Endothelial cell of hepatic sinusoid (primary cell): Measurements from ENCODE around the gene FCN3.
"Not testable (repeated sequence)": the region's sequence is repeated elsewhere in the genome, so short reads cannot be mapped to it uniquely, and the experiment has no call there.

ENCODE experiments used
- in situ Hi-C: cut with HindIII; loops from 2 replicates; pipeline ENCODE4 v1.10.0; 2017; ENCODE audit warnings: low sequenced_read_pairs

Gene FCN3

DNA sequence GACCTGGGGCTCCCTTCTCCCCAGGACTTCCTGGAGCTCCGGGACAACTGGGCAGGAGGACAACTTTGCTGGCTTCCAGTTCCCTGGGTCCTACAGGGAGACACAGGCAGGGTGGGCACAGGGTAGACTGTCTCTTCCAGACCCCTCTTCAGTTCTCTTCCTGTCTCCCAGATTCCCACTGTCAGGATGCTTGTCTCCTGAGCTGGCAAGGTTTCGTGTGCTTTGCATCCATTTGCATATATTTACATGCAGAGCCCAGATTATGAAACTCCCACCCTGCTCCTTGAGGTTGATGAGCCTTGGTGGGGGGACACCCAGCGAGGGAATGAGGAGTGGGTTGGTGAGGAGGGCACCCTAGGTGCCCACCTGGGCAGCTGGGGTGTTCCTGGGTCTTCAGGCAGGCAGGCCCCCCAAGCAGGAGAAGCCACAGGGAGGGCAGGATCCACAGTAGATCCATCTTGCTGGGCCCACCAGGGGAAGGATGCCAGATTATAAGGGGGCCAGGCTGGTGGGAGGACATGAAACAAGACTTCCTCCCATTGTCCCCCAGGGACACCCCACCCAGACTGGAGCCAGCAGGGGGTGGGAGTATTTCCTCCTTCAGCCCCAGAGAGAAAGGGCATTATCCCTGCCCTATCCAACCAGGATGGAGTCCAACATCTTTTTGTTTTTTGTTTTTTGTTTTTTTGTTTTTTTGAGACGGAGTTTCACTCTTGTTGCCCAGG, at the start of gene FCN3:
Gene FCN3 (minus strand): TSS at position 463 of the 725 bp plus-strand sequence. CDS start 6 bp downstream, at position 457.
- in situ Hi-C loops, result no loop called here

DNA sequence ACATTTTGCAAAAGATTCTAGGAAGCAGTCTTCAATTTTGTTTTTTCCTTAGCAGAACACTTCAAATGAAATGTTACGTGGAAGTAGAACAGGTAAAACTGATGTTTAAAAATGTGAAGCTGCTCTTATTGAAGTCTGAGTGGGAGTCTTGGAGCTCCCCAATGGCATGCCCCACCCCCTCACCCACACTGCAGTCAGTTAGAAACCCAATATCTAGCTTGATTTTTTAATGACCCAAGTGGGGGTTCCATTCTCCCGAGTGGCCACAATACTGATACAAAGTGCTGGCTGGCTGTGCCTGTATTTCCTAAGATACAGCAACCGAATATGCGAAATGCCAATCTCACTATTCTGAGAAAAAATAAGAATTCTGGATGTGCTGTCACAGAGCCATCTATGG, 49.1 kb upstream of the FCN3 start:
- in situ Hi-C loops, result no loop called here

DNA sequence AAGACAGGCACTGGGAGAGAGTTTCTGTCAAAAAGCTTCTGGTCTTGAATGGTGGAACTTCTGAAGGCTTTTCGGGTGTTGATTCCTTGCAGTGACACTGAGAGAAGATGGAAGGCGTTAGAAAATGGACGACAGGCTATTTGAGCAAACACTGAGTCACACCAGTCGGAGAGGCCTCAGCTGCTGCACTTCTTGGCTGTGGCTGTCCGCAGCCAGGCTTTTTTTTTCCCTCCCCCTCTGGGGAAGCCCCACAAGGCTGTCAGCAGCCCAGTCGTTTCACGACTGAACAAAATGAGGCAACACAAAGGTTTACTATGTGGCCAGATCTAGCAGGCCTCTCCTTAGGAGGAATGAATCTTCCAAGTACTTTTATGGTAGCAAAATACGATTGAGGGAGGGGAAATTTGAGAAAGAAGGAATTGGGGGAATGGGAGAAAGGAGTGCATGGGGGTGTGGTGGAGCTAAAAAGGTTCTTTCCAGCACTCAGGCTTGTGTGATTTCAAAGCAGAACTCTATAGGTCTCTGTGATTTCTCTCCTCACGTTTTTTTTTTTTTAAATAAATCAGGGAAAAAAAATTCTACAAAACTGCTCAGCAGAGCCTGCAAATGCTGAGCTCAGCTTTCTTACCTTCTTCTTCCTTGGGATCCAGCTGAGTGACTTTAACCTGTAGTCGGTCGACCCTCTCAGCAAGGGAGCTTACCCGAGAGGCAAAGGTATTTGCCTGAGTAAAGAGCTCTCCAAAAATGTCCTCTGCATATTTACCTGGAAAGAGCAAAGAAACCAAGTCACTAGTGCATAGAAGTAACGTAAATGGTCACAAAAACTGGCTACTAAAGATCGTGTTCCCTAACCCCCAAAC, 43.9 kb upstream of the FCN3 start:
- in situ Hi-C loops, result loop anchor here (5.0 kb wide), 1 partner anchor 64 kb away; no protein-coding TSS in a partner anchor

DNA sequence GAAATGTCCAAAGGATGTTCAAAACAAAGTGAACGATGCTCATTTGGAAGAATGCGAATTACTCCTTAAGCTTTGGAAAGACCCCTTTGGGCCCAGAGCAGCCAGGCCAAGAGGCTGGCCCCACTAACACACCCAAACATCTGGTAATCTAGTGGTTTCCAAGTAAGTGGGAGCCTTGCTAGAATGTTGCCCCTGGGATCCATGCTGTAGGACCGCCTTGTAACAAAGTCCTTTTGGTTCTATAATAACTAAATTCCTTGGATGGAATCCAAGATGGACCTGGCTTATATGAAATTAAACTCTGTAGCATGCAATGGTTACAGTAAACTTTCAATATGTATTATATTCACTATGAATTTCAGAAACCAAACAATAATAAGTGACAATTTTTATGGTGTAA, 43.1 kb upstream of the FCN3 start:
- in situ Hi-C loops, result loop anchor here (5.0 kb wide), 1 partner anchor 65 kb away; no protein-coding TSS in a partner anchor

DNA sequence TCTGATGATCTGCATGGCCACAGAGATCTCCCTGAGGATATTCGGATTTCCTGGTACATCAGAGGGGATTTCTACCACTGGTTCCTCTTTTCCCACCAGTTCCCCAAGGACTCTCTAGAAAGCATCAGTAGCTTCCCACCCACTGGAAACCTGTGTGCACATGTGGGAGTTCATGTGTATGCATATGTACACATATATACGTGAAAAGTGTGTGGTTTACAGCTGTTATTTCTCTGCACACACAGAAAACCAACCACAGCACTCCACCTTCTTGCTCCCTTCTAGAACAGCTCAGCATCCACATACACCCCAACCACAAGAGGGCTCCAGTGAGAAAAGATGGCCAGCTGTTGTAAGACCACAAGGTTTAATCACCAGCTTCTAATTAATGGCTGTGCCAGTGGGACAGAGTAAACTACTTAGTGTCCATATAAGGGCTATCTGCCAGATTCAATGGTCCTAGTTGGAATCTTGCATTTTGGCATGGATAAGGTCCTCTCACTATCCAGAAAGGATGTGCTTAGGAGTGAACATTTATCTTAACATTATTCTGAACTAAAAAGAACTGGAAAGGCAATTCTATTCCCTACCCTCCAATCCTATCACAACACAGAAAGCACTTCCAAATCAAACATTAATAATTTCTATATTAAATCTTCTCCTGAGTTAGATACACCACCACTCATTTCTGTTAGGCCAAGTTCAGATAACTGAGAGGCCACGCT, 41.9 kb upstream of the FCN3 start:
- in situ Hi-C loops, result loop anchor here (5.0 kb wide), 1 partner anchor 66 kb away; no protein-coding TSS in a partner anchor

DNA sequence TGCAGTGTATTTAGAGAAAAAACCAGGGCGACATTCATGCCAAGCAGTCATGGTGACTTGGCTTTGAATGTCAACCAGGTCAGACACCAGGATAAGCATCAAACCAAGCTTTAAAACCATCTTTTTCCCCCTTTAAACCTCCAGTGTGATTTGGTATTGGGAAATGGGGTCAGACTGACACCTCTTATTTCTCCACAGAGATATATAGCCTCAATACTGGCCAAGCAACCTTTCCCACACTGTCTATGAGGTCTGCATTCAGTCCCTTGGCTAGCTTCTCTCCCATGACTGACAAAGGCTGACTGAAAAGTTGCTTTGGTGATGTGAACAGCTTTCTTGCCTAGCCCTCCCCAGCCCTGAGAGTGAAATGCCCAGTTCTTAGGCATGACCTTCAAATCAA, 39.5 kb upstream of the FCN3 start:
- in situ Hi-C loops, result no loop called here

DNA sequence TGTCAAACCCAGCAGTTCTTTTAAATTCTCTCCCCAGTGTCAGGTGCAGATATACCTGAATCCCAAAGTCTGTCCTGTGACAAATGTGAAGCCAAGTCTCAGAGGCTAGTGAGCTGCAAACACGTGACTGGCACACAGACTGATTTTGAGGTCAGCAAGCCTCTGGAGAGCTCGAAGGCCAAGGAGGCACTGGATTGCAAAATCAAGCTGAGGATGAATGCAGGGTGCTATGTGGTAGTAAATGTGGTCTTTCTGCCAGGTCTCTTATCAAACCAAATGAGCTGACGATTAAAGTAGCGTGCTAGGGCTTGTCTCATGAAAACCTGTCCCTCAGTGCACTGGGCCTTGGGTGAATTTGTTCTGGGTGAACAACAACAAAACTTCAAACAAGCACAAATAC, 38.4 kb upstream of the FCN3 start:
- in situ Hi-C loops, result no loop called here

DNA sequence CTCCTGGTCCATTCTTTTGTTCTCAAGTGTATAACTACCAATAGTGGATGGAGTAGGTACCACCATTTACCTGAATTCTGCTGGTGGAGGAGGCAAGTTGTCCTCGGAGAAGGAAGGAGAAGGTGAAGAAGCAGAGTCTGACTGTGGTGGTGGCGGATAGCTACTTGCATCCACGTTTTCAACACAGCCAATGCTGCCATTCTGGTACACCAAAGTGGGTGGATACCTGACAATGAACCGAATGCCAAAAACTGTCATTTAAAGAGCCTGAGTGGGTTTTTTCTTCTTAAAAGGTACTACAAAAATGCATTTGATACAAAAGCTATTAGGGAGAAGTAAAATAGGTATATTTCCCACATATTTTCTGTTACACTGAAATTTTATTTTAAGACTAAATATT, 37.9 kb upstream of the FCN3 start:
- in situ Hi-C loops, result no loop called here

DNA sequence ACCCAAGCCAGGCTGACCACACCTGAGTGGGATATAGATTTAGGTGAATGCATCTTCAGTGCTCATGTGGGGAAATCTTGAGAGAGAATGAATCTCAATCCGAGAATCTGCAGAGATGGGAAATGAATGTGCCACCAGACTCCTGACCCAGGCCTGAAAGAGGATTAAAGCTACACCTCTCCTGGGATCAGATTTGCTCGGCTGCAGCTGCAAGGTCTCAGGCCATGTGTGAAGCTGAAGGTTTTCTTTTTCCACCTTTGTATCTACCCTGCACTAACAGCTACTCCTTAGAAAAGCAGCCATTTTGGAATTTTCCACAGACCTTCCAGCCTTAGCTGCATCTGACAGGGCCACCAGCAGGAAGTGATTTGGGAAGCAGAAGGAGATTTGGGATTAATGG, 36.1 kb upstream of the FCN3 start:
- in situ Hi-C loops, result no loop called here

DNA sequence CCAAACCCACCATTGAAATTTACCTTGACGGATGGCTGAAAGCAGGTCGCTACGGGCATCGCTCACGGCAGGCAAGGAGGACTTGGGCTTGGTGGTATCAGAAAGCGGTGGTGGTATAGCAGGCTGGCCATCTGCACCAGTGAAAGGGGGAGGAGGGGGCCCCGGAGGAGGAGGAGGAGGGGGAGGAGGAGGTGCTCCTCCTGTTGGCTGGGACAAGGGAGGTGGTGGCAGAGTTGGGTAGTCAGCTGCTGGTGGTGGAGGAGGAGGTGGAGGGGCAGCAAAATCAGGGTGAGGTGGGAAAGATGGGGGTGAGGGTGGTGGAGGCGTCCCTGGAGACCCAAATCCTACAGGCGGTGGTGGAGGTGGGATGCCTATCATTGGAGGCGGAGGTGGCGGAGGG, 35.0 kb upstream of the FCN3 start:
- in situ Hi-C loops, result no loop called here

DNA sequence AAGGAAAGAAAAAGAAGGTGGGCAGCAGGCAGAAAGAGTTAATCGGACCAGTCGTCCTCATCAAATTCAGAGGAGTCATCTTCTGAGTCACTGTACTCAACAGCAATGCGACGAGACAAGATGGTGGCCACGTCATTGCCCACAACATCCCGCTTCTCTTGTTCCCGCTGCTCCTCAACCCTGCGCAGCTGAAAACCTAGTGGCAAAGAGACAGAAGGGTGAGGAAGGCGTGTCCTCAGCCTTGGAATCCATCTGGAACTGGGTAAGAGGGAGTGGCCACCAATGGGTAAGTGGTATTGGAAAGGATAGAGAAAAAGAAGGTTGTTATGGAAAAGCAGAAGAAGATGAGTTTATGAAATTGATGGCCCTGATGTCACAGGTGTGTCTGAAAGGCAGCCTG, 33.5 kb upstream of the FCN3 start:
- in situ Hi-C loops, result no loop called here

DNA sequence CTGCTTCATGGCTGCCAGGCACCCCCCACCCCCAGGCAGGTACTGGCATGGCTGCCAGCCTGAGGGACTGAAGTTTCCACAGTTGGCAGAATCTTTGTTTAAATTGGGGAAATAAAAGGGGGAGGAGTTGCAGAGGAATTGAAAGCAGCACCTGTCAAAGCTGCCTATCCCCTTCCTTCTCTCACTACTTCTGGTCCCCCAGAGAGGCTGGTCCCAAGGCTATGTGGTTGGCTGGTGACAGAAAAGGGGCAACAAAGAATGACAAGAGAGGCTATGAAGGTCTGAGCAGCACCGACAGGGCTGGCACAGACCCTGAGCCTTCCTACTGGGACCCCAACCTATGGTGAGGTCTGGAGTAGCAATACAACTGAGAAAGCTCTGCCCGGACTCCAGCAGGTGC, 32.2 kb upstream of the FCN3 start:
- in situ Hi-C loops, result not testable (repeated sequence)

DNA sequence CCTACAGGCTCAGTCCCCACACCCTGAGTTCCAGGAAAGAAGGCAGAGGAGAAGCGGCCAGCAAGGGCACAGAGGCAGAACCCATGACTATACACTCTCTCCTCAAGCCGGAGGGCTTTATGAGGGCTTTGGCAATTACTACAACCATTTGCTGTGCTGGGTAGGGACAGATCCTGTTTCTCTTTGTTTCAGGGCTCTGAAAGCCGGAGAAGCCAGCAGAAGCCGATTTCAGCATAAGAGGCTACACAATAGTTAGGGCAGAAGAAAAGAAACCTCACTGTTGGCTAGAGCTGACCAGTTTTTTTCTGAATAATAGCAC, 31.7 kb upstream of the FCN3 start:
- in situ Hi-C loops, result no loop called here

DNA sequence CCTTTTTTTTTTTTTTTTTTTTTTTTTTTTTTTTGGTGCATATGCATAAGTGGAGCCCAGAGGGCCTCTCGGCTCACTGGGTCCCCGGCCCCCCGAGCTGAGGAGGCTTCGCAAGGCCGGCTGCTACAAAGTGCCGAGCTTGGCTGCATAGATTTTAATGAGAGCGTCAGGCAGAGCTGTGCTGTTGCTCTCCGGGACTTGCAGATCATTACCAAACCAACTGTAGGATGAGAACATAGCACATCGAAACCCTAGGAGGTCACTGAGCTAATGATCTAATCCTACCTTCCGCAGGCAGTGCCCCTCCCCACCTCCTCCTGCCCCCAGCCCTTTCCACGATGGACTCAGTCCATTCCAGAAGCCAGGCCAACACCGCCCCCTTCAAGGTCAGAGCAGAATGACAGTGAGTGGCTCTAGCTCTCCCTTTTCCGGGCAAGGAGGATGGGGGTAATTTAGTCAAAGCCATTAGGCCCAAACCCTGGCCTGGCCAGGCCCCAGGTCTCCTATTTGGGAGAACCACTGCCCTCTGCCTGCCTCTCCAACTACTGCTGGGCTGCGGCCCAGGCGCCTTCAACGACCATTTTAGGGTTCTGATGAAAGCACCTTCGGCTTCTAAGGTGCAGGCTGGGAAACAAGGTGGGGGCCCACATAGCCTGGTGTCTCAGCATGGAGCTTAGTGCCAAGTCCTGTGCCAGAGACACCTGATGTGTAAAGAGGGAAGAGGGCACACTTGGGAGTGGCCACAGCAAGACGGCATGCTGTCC, 31.2 kb upstream of the FCN3 start:
- in situ Hi-C loops, result not testable (repeated sequence)

DNA sequence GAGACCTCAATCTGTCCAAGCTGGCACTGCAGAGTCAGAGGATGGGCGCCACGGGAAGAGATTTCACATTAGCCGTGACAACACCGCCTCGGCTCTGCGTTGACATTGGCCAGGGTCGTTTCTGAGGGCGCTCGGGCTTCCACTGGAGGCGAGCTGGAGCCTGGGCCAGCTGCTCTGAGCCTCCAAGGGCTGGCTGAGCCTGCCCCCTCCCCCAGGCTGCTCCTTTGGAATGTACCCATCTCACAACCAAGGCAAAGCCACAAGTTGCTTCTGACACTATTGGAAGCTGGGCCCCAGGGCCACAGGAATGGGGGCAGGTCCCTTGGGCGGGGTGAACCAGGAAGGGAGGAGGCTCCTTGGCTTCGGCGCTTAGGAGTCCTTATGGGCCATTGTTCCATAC, 30.4 kb upstream of the FCN3 start:
- in situ Hi-C loops, result no loop called here

DNA sequence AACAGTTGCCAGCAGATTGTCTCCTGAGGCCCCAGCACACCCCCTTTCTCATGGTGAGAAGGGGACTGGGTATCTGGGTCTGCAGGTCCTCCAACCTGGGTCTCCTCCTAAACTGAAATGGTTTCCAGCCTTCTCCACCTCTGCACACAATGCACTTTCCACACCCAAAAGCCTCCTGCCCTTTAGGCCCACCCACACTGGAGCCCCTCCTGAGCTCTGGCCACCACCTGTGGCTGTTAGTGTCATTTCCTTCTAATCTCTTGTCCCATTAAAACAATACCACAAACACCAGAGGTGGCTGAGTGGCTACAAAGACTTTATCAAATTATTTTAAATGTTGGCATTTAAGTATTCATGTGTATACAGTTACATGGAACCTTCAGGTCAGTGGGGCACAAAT, 29.3 kb upstream of the FCN3 start:
- in situ Hi-C loops, result no loop called here

DNA sequence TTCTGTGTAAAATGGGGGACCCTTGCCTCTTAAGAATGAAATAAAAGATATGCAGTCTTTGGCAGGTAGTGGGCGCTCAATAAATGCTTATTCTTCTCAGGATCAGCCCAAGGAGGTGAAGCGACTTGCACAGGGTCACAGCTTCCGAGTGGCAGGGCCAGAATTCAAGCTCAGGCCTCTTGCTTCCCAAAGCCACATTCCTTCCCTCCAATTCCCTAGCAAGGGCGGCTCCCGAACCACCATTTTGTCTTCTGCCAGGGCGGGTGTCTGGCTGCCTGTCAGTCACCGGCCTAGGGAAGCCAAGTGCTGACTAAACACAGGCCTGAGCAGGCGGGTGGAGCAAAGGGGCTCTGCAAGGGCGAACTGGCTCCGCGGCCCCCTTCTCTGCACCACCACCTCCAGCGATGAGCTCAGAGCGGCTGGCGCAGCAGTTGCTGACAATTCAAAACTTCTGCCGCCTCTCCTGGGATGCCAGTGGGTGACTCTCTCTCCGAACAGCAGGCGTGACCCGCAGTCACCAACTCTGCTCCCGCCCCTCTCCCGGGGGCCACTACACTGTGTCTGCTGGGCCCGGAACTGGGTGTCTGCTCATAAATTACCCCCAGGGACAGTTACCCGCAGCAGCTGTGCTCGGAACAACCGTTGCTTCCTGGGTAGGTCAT, 28.6 kb upstream of the FCN3 start:
- in situ Hi-C loops, result no loop called here

DNA sequence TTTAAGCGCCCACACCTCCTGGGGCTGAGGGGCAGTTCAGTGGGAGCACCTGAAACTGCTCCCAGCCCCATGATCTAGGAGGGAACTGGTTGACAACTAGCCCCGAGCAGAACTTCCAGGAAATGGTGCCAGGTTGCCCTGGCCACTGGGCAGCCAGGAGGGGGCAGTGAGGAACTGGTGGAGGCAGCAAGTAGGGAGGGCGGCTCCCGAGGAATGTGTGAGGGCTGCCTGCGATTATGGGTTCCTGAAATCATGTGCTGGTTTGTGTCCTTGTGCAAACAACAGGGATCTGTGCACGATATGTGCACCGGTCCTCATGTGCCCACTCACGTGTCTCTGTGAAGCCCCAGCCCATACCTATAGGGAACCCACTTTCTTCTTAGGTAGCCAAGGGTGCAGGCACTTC, 27.7 kb upstream of the FCN3 start:
- in situ Hi-C loops, result no loop called here

DNA sequence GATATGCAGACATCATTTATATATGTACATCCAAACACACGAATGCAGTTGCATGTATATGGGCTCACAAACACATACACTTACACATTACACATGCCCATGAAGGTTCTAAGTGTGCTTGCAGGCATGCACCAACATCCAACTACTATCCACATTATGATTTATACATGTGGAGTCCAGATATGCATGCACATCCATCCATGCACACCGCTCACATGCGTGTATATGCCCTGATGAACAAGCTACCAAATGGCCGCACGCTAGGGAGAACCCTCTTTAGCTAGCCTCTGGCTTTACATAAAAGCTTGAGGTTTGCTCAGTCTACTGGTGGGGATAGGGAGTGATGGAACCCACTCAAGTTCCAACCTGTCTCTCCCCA, 26.3 kb upstream of the FCN3 start:
- in situ Hi-C loops, result no loop called here
